Neuronal stem cell (in vitro differentiated cells): ENCODE data around the gene MLLT10.
"Not testable (repeated sequence)": the region's sequence is repeated elsewhere in the genome, so short reads cannot be mapped to it uniquely, and the experiment has no call there.

Experiments used
- DNase-seq: peaks from one replicate; pipeline ENCODE4 v3.0.0-alpha.2; 2013; ENCODE audit warnings: low spot score
- H2AFZ ChIP-seq: one replicate; pipeline ENCODE4 v1.6.1; 2013; ENCODE audit warnings: mild to moderate bottlenecking, low read length, inconsistent platforms
- H2AK5ac ChIP-seq: 2 replicates; pipeline ENCODE4 v1.6.1; 2013; ENCODE audit warnings: low read depth, mild to moderate bottlenecking, inconsistent platforms, low read length, moderate library complexity, mixed read lengths
- H2BK120ac ChIP-seq: 2 replicates; pipeline ENCODE4 v1.6.1; 2013; ENCODE audit warnings: low read depth, mild to moderate bottlenecking, inconsistent platforms, low read length, moderate library complexity, mixed read lengths
- H2BK12ac ChIP-seq: one replicate; pipeline ENCODE4 v1.6.1; 2013; ENCODE audit warnings: low read length, inconsistent platforms
- H2BK15ac ChIP-seq: 2 replicates; pipeline ENCODE4 v1.6.1; 2013; ENCODE audit warnings: mild to moderate bottlenecking, low read length, inconsistent platforms, mixed read lengths
- H2BK5ac ChIP-seq: one replicate; pipeline ENCODE4 v1.6.1; 2013; ENCODE audit warnings: inconsistent platforms, mild to moderate bottlenecking, low read length, moderate library complexity
- H3K14ac ChIP-seq: one replicate; pipeline ENCODE4 v1.6.1; 2013; ENCODE audit warnings: low read length, inconsistent platforms
- H3K18ac ChIP-seq: 2 replicates; pipeline ENCODE4 v1.6.1; 2013; ENCODE audit warnings: low read length, inconsistent platforms
- H3K23ac ChIP-seq: 2 replicates; pipeline ENCODE4 v1.6.1; 2013; ENCODE audit warnings: low read depth, mild to moderate bottlenecking, mixed read lengths, low read length, inconsistent platforms; ENCODE audit not compliant: poor library complexity
- H3K27ac ChIP-seq: replicated peaks from 3 replicates; pipeline ENCODE4 v1.5.1; 2013; ENCODE audit warnings: low read length, inconsistent platforms
- H3K27me3 ChIP-seq, 3 experiments: 2 replicates each; pipeline ENCODE4 v1.6.1; 2013; ENCODE audit warnings: low read length in 3 of 3, mild to moderate bottlenecking in 2 of 3, inconsistent platforms in 1 of 3, low read depth in 1 of 3, mixed read lengths in 1 of 3, moderate library complexity in 1 of 3; ENCODE audit not compliant: control insufficient read depth in 3 of 3, insufficient read depth in 3 of 3
- H3K36me3 ChIP-seq, 2 donors: replicated peaks in 1 of 2; 2 replicates each; pipeline ENCODE4 v1.6.1; 2013; ENCODE audit warnings: low read length in 2 of 2; ENCODE audit not compliant: control insufficient read depth in 2 of 2, insufficient read depth in 2 of 2
- H3K4ac ChIP-seq: 2 replicates; pipeline ENCODE4 v1.6.1; 2013; ENCODE audit warnings: inconsistent platforms, mild to moderate bottlenecking, low read length, moderate library complexity
- H3K4me1 ChIP-seq, 2 donors: 1 replicate in 1 of 2; 2 replicates in 1 of 2; pipeline ENCODE4 v1.6.1; 2013; ENCODE audit warnings: low read length in 2 of 2, low read depth in 1 of 2; ENCODE audit not compliant: control insufficient read depth in 2 of 2, insufficient read depth in 1 of 2
- H3K4me2 ChIP-seq: one replicate; pipeline ENCODE4 v1.6.1; 2013; ENCODE audit warnings: mild to moderate bottlenecking, low read length, inconsistent platforms; ENCODE audit not compliant: insufficient read depth, poor library complexity, severe bottlenecking
- H3K4me3 ChIP-seq, 2 donors: 2 replicates each; pipeline ENCODE4 v1.5.1; 2013; ENCODE audit warnings: low read length in 2 of 2, mild to moderate bottlenecking in 2 of 2, inconsistent platforms in 1 of 2, moderate library complexity in 1 of 2
- H3K79me1 ChIP-seq: one replicate; pipeline ENCODE4 v1.6.1; 2013; ENCODE audit warnings: low read depth, mild to moderate bottlenecking, inconsistent platforms, low read length, moderate library complexity
- H3K9ac ChIP-seq: one replicate; pipeline ENCODE4 v1.6.1; 2013; ENCODE audit warnings: mild to moderate bottlenecking, low read depth, low read length, inconsistent platforms; ENCODE audit not compliant: poor library complexity
- H3K9me3 ChIP-seq, 2 donors: replicated peaks in 1 of 2; 2 replicates each; pipeline versions ENCODE3 to v1.6.1; 2013; ENCODE audit warnings: low read length in 2 of 2, mild to moderate bottlenecking in 2 of 2, inconsistent platforms in 1 of 2, low read depth in 1 of 2, mixed read lengths in 1 of 2, moderate library complexity in 1 of 2; ENCODE audit not compliant: control insufficient read depth in 2 of 2, insufficient read depth in 1 of 2
- H4K8ac ChIP-seq: one replicate; pipeline ENCODE4 v1.6.1; 2013; ENCODE audit warnings: low read depth, mild to moderate bottlenecking, inconsistent platforms, low read length, moderate library complexity
- H4K91ac ChIP-seq: one replicate; pipeline ENCODE4 v1.6.1; 2013; ENCODE audit warnings: low read length, low read depth, mild to moderate bottlenecking, inconsistent platforms; ENCODE audit not compliant: poor library complexity
- WGBS, 2 donors: extraction: QIAGEN DNeasy Blood & Tissue Kit; methylation state at CpG; one replicate each; pipeline ENCODE4 v1.1.7; 2013; ENCODE audit warnings: missing lambda C conversion rate in 2 of 2, mixed read lengths in 1 of 2; ENCODE audit not compliant: insufficient read length in 2 of 2, insufficient replicate concordance in 1 of 2; ENCODE audit errors: extremely low coverage in 2 of 2; 5-methylcytosine and 5-hydroxymethylcytosine counted together

MLLT10 gene

DNA sequence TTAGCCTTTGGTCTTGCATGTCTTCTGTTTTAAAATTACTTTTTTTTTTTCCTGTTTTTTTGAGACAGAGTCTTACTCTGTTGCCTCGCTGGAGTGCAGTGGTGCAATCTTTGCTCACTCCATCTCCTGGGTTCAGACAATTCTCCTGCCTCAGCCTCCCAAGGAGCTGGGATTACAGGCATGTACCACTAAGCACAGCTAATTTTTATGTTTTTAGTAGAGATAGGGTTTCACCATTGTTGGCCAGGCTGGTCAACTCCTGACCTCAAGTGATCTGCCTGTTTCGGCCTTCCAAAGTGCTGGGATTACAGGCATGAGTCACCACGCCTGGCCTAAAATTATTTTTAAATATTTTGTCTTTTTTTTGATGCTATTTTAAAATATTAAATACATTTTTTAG is 38.5 kb downstream of the MLLT10 start:
- no CpG with 5 or more reads among the region's 3 CpGs for WGBS, 2 donors
- H3K9ac ChIP-seq = no peak overlapping the region
- no peak overlapping the region for H3K14ac ChIP-seq
- H3K4me3 ChIP-seq = no peak overlapping the region
- peaks cover 2% of the 10 kb centered on the region for H3K79me1 ChIP-seq
- H2BK5ac ChIP-seq = no peak overlapping the region
- no peak for DNase-seq
- H3K23ac ChIP-seq = no peak overlapping the region
- H2BK15ac ChIP-seq = no peak overlapping the region
- H3K4me2 ChIP-seq = peak overlapping the region; percentile 0
- H3K18ac ChIP-seq = no peak overlapping the region
- no peak overlapping the region for H4K8ac ChIP-seq
- no peak overlapping the region for H4K91ac ChIP-seq
- no peak overlapping the region for H2BK120ac ChIP-seq
- H3K9me3 ChIP-seq = no peaks in the 10 kb centered on the region
- H3K27me3 ChIP-seq = no peaks in the 10 kb centered on the region
- H2AK5ac ChIP-seq = no peak overlapping the region
- H3K27ac ChIP-seq = no peak overlapping the region
- peaks cover 0 to 34% of the 10 kb centered on the region in 2 donors for H3K36me3 ChIP-seq
- no peak overlapping the region for H3K4ac ChIP-seq
- H3K4me1 ChIP-seq = peaks cover 0 to 1% of the 10 kb centered on the region in 2 donors
- no peak overlapping the region for H2AFZ ChIP-seq
- H2BK12ac ChIP-seq = no peak overlapping the region

DNA sequence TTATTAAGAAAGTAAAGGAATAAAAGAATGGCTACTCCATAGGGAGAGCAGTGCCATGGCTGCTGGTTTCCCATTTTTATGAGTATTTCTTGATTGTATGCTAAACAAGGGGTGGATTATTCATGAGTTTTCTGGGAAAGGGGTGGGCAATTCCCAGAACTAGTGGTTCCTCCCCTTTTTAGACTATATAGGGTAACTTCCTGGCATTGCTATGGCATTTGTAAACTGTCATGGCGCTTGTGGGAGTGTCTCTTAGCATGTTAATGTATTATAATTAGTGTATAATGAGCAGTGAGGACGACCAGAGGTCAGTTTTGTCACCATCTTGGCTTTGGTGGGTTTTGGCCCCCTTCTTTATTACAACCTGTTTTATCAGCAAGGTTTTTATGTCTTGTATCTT is 40.5 kb downstream of the MLLT10 start:
- H3K36me3 ChIP-seq = peaks cover 0 to 31% of the 10 kb centered on the region in 2 donors
- H3K23ac ChIP-seq, H3K4ac ChIP-seq, H4K8ac ChIP-seq, H2AFZ ChIP-seq, H2AK5ac ChIP-seq, H4K91ac ChIP-seq, H3K4me3 ChIP-seq, H3K9ac ChIP-seq, H2BK120ac ChIP-seq, H3K27ac ChIP-seq, H2BK5ac ChIP-seq, H3K14ac ChIP-seq, H3K4me1 ChIP-seq, H3K9me3 ChIP-seq, H3K27me3 ChIP-seq, H3K79me1 ChIP-seq, H3K4me2 ChIP-seq, H2BK12ac ChIP-seq, H3K18ac ChIP-seq, DNase-seq, H2BK15ac ChIP-seq: not testable (repeated sequence)
- no CpG with 5 or more reads among the region's 2 CpGs for WGBS, 2 donors

DNA sequence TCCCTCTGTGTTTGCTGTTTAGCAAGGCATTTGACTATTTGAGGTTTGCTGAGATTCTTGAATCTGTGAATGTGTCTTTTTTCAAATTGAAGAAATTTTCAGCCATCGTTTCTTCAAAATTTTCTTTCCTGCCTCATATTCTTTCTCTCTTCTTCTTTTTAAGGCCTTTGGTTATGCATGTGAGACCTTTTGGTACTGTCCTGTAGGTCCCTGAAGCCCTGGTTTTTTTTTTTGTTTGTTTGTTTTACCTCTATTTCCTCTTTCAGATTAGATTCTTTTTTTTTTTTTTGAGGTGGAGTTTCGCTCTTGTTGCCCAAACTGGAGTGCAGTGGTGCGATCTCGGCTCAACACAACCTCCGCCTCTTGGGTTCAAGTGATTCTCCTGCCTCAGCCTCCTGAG is 45.3 kb downstream of the MLLT10 start:
- Histone ChIP-seq H3K27ac (no peak overlapping the region), H3K79me1 (no peaks in the 10 kb centered on the region), H2BK5ac (no peak overlapping the region), H2AFZ (no peak overlapping the region), H3K18ac (no peak overlapping the region), H2BK12ac (no peak overlapping the region), H3K9me3 (peaks cover 0 to 9% of the 10 kb centered on the region in 2 donors), H3K4me3 (no peak overlapping the region), H4K91ac (no peak overlapping the region), H3K4me2 (no peak overlapping the region), H2BK120ac (no peak overlapping the region), H3K23ac (no peak overlapping the region), H3K4me1 (no peaks in the 10 kb centered on the region), H4K8ac (no peak overlapping the region), H3K14ac (no peak overlapping the region), H3K27me3 (no peaks in the 10 kb centered on the region), H2AK5ac (no peak overlapping the region), H3K4ac (no peak overlapping the region), H3K36me3 (peaks cover 0 to 27% of the 10 kb centered on the region in 2 donors), H3K9ac (no peak overlapping the region), H2BK15ac (no peak overlapping the region)
- DNase-seq = no peak
- no CpG with 5 or more reads among the region's 5 CpGs for WGBS, 2 donors

DNA sequence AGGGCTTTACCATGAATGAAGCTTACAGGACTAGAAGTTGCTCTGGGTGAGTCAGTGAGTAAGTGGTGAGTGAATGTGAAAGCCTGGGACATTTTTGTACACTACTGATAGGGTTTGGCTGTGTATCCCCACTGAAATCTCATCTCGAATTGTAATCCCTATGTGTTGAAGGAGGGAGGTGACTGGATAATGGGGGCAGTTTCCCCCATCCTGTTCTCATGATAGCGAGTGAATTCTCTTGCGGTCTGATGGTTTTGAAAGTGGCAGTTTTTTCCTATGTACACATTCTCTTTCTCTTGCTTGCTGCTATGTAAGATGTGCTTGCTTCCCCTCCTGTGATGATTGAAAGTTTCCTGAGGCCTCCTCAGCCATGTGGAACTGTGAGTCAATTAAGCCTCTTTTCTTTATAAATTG is 47.4 kb downstream of the MLLT10 start:
- not testable (repeated sequence) for H3K9me3 ChIP-seq, H3K4ac ChIP-seq, H3K4me2 ChIP-seq, H3K9ac ChIP-seq, H2AFZ ChIP-seq, H3K14ac ChIP-seq, H3K4me3 ChIP-seq, H2BK15ac ChIP-seq, H2AK5ac ChIP-seq, H2BK5ac ChIP-seq, H3K23ac ChIP-seq, DNase-seq, H4K8ac ChIP-seq, H3K4me1 ChIP-seq, H2BK120ac ChIP-seq, H3K18ac ChIP-seq, H3K79me1 ChIP-seq, H3K27ac ChIP-seq, H4K91ac ChIP-seq, H2BK12ac ChIP-seq, H3K27me3 ChIP-seq
- WGBS, 2 donors = no CpG with 5 or more reads among the region's 3 CpGs
- H3K36me3 ChIP-seq = peaks cover 0 to 39% of the 10 kb centered on the region in 2 donors
